HEK293T (cell line): Measurements from ENCODE around the gene GOPC.

Experiments used
- FOXK2 ChIP-seq: fragments of 450-650 bp; IDR thresholded peaks from 2 replicates; pipeline ENCODE4 v1.6.1; 2016; ENCODE audit warnings: mild to moderate bottlenecking
- ZNF384 ChIP-seq: fragments of 450-650 bp; IDR thresholded peaks from 2 replicates; pipeline ENCODE4 v1.6.1; 2016

DNA sequence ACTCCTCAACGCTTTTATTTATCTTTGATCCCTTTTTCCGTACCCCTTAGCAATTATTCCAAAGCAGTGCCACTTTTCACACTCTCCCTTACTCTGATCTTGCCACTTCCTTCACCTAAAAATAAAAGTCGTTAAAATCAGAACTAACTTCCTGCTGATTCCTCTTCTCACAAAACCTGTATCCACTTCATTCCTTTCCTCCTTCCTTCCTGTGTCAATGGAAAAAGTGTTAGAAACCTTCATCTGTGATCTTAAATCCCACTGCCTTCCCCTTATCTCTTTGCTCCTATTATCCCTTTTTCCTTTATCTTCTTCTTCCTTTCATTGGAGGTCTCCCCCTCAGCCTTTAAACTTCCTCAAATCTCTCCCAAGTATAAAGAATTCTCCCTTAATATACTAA, 49.2 kb downstream of the GOPC start:
- TF ChIP-seq ZNF384 (no peak), FOXK2 (no peak)
